Activated naive CD8-positive, alpha-beta T cell treated with anti-CD3 and anti-CD28 coated beads, Interleukin-2, amount 10 ng/mL, durations not matched to agents 7 days and 5 days (primary cell): Measurements from ENCODE around the gene EMC9. TPM values are rescaled to one million over a fixed set of nuclear protein-coding genes. Genes with fewer than 3 reads are reported as not detected.

Experiments
- ATAC-seq: fragments of 150-1000 bp; cut with Tn5 transposase; one replicate; pipeline ENCODE4 v1.10.0; 2021; ENCODE audit warnings: low read depth, moderate library complexity
- POLR2A ChIA-PET: fragments of 350-600 bp; sonication (Branson Sonifier 250); formaldehyde crosslinking; loops from one replicate; lab custom pipeline; 2021; ENCODE audit warnings: antibody characterized with exemption; lab: Charles Lee
- DNase-seq: peaks from one replicate; pipeline ENCODE4 v3.0.0; 2021
- H3K27ac Mint-ChIP-seq: one replicate; pipeline ENCODE4 v1.8.0; 2022; ENCODE audit warnings: mild to moderate bottlenecking, mixed read lengths
- H3K27me3 Mint-ChIP-seq: one replicate; pipeline ENCODE4 v1.8.0; 2022; ENCODE audit warnings: mild to moderate bottlenecking, moderate library complexity, mixed read lengths
- H3K36me3 Mint-ChIP-seq: one replicate; pipeline ENCODE4 v1.8.0; 2021; ENCODE audit warnings: mild to moderate bottlenecking, mixed read lengths
- H3K4me1 Mint-ChIP-seq: one replicate; pipeline ENCODE4 v1.8.0; 2021; ENCODE audit warnings: mixed read lengths
- H3K4me3 Mint-ChIP-seq: one replicate; pipeline ENCODE4 v1.8.0; 2022; ENCODE audit warnings: mild to moderate bottlenecking, moderate library complexity, mixed read lengths
- H3K9me3 Mint-ChIP-seq: one replicate; pipeline ENCODE4 v1.8.0; 2021; ENCODE audit warnings: mixed read lengths
- total RNA-seq, 2 experiments: library from RNA; stranded (reverse); gene quantifications; one replicate each; pipeline ENCODE4 v1.2.3, GENCODE V29; 2021

EMC9 gene
- total RNA-seq, 2 experiments from 2014 or later = 41.6 to 43.9 TPM

GRCh38 chr14:24151404-24152080 lies 10.2 kb upstream of the EMC9 start:
- ATAC-seq (no peak), DNase-seq (no peak)
- Mint-ChIP-seq H3K27me3 (no peaks in the 10 kb centered on the region), H3K36me3 (peaks cover 41% of the 10 kb centered on the region), H3K9me3 (no peaks in the 10 kb centered on the region), H3K4me1 (peaks cover 29% of the 10 kb centered on the region), H3K27ac (peak overlapping the region; percentile 56), H3K4me3 (no peak overlapping the region)
- POLR2A ChIA-PET = interaction anchor here (0.8 to 14.1 kb wide), 6 partner anchors 10 to 278 kb away, joined by 3 to 347 read pairs (median 3); partner anchors contain the start of genes CBLN3, DCAF11, EMC9 and IRF9

- Mint-ChIP-seq H3K4me1 (peaks cover 29% of the 10 kb centered on the region), H3K27me3 (no peaks in the 10 kb centered on the region), H3K27ac (no peak overlapping the region), H3K9me3 (no peaks in the 10 kb centered on the region), H3K4me3 (no peak overlapping the region), H3K36me3 (peaks cover 41% of the 10 kb centered on the region)
- DNase-seq = no peak
- no peak for ATAC-seq
- POLR2A ChIA-PET = interaction anchor here (0.7 to 14.1 kb wide), 7 partner anchors 10 to 279 kb away, joined by 3 to 347 read pairs (median 3); partner anchors contain the start of genes CBLN3, DCAF11, EMC9 and IRF9
Observed at GRCh38 chr14:24150993-24151392, 9.6 kb upstream of the EMC9 start.

- no peak for ATAC-seq
- H3K27me3 Mint-ChIP-seq = no peaks in the 10 kb centered on the region
- H3K27ac Mint-ChIP-seq = peak overlapping the region; percentile 75
- H3K36me3 Mint-ChIP-seq = peaks cover 38% of the 10 kb centered on the region
- no peak for DNase-seq
- peaks cover 32% of the 10 kb centered on the region for H3K4me1 Mint-ChIP-seq
- no peak overlapping the region for H3K4me3 Mint-ChIP-seq
- H3K9me3 Mint-ChIP-seq = no peaks in the 10 kb centered on the region
- POLR2A ChIA-PET = interaction anchor here (0.7 to 14.1 kb wide), 5 partner anchors 10 to 227 kb away, joined by 3 to 347 read pairs (median 6); partner anchors contain the start of genes DCAF11, EMC9, IRF9 and NRL
Observed at GRCh38 chr14:24150567-24150966, 9.2 kb upstream of the EMC9 start.

GRCh38 chr14:24150061-24150460 lies 8.7 kb upstream of the EMC9 start:
- H3K4me3 Mint-ChIP-seq = no peak overlapping the region
- POLR2A ChIA-PET = interaction anchor here (0.6 to 14.1 kb wide), 5 partner anchors 9 to 36 kb away, joined by 3 to 347 read pairs (median 6); partner anchors contain the start of genes DCAF11, EMC9, IRF9 and NRL
- ATAC-seq (no peak), DNase-seq (no peak)
- H3K27me3 Mint-ChIP-seq = no peaks in the 10 kb centered on the region
- H3K36me3 Mint-ChIP-seq = peaks cover 39% of the 10 kb centered on the region
- H3K4me1 Mint-ChIP-seq = peaks cover 37% of the 10 kb centered on the region
- H3K27ac Mint-ChIP-seq = no peak overlapping the region
- H3K9me3 Mint-ChIP-seq = no peaks in the 10 kb centered on the region

GRCh38 chr14:24149302-24149969 lies 8.0 kb upstream of the EMC9 start:
- ATAC-seq (no peak), DNase-seq (no peak)
- Mint-ChIP-seq H3K27me3 (no peaks in the 10 kb centered on the region), H3K27ac (peak overlapping the region; percentile 91), H3K9me3 (no peaks in the 10 kb centered on the region), H3K36me3 (peaks cover 36% of the 10 kb centered on the region), H3K4me1 (peaks cover 37% of the 10 kb centered on the region), H3K4me3 (peak overlapping the region; percentile 94)
- POLR2A ChIA-PET = interaction anchor here (0.6 to 14.1 kb wide), 8 partner anchors 9 to 54 kb away, joined by 3 to 347 read pairs (median 24); partner anchors contain the start of genes DCAF11, EMC9, IRF9 and NRL

GRCh38 chr14:24147761-24148428 lies 6.5 kb upstream of the EMC9 start:
- POLR2A ChIA-PET = interaction anchor here (0.9 to 14.1 kb wide), 15 partner anchors 9 to 123 kb away, joined by 3 to 347 read pairs (median 11); partner anchors contain the start of genes DCAF11, IPO4, IRF9 and MDP1
- DNase-seq = no peak
- H3K4me1 Mint-ChIP-seq = peaks cover 51% of the 10 kb centered on the region

GRCh38 chr14:24146978-24147760 lies 5.8 kb upstream of the EMC9 start, which contains the start of gene RNF31:
Gene RNF31 (plus strand): TSS chr14:24147498. CDS start chr14:24147699, 201 bp downstream.
- no peaks in the 10 kb centered on the region for H3K9me3 Mint-ChIP-seq
- H3K27me3 Mint-ChIP-seq = no peaks in the 10 kb centered on the region
- H3K4me1 Mint-ChIP-seq = peaks cover 54% of the 10 kb centered on the region
- peaks cover 44% of the 10 kb centered on the region for H3K36me3 Mint-ChIP-seq
- peak within 1 kb of the TSS; percentile 96 for H3K27ac Mint-ChIP-seq
- peak; percentile 95 for DNase-seq
- POLR2A ChIA-PET = interaction anchor here (0.8 to 14.1 kb wide), 24 partner anchors 9 to 283 kb away, joined by 3 to 347 read pairs (median 8); partner anchors contain the start of genes CBLN3, CHMP4A, DCAF11 and IPO4
- ATAC-seq = peak; percentile 82
- peak within 1 kb of the TSS; percentile 94 for H3K4me3 Mint-ChIP-seq

More at GRCh38 chr14:24147761-24148428, 6.5 kb upstream of the EMC9 start:
- Mint-ChIP-seq H3K4me3 (peak overlapping the region; percentile 94), H3K36me3 (peaks cover 44% of the 10 kb centered on the region), H3K27ac (peak overlapping the region; percentile 91), H3K9me3 (no peaks in the 10 kb centered on the region), H3K27me3 (no peaks in the 10 kb centered on the region)
- ATAC-seq = no peak

- peak; percentile 90 for DNase-seq
- ATAC-seq = peak; percentile 69
- Mint-ChIP-seq H3K27me3 (no peaks in the 10 kb centered on the region), H3K4me3 (peak within 1 kb of the TSS; percentile 94), H3K36me3 (peaks cover 42% of the 10 kb centered on the region), H3K4me1 (peaks cover 56% of the 10 kb centered on the region), H3K9me3 (no peaks in the 10 kb centered on the region), H3K27ac (peak within 1 kb of the TSS; percentile 96)
- POLR2A ChIA-PET = interaction anchor here (0.8 to 14.1 kb wide), 21 partner anchors 10 to 283 kb away, joined by 3 to 347 read pairs (median 10); partner anchors contain the start of genes CBLN3, CHMP4A, DCAF11 and IPO4
Observed at GRCh38 chr14:24146453-24146977, 5.1 kb upstream of the EMC9 start, which contains the start of gene PSME2. Gene PSME2 (minus strand): TSS chr14:24146610. CDS start chr14:24146581, 29 bp downstream.

GRCh38 chr14:24145690-24146452 lies 4.5 kb upstream of the EMC9 start:
- POLR2A ChIA-PET = interaction anchor here (0.5 to 14.1 kb wide), 16 partner anchors 9 to 284 kb away, joined by 3 to 347 read pairs (median 10); partner anchors contain the start of genes CBLN3, CHMP4A, DCAF11 and IRF9
- Mint-ChIP-seq H3K4me3 (peak overlapping the region; percentile 94), H3K36me3 (peaks cover 40% of the 10 kb centered on the region), H3K27ac (peak overlapping the region; percentile 96), H3K27me3 (no peaks in the 10 kb centered on the region), H3K9me3 (no peaks in the 10 kb centered on the region), H3K4me1 (peaks cover 56% of the 10 kb centered on the region)
- ATAC-seq (no peak), DNase-seq (no peak)

- ATAC-seq (no peak), DNase-seq (no peak)
- peaks cover 53% of the 10 kb centered on the region for H3K4me1 Mint-ChIP-seq
- POLR2A ChIA-PET = interaction anchor here (2.3 to 14.1 kb wide), 10 partner anchors 8 to 97 kb away, joined by 9 to 347 read pairs (median 21); partner anchors contain the start of genes DCAF11, IRF9, NRL and PCK2
- H3K4me3 Mint-ChIP-seq = peak overlapping the region; percentile 94
- peak overlapping the region; percentile 96 for H3K27ac Mint-ChIP-seq
- H3K36me3 Mint-ChIP-seq = peaks cover 40% of the 10 kb centered on the region
- H3K27me3 Mint-ChIP-seq = no peaks in the 10 kb centered on the region
- H3K9me3 Mint-ChIP-seq = no peaks in the 10 kb centered on the region
Observed at GRCh38 chr14:24145219-24145618, 3.8 kb upstream of the EMC9 start.

- DNase-seq (no peak), ATAC-seq (no peak)
- POLR2A ChIA-PET = interaction anchor here (1.0 to 14.1 kb wide), 4 partner anchors 8 to 21 kb away, joined by 4 to 347 read pairs (median 18); partner anchors contain the start of genes IRF9 and PSME1
- Mint-ChIP-seq H3K27me3 (no peaks in the 10 kb centered on the region), H3K36me3 (peaks cover 41% of the 10 kb centered on the region), H3K4me3 (peak overlapping the region; percentile 56), H3K27ac (peak overlapping the region; percentile 44), H3K9me3 (no peaks in the 10 kb centered on the region), H3K4me1 (peaks cover 51% of the 10 kb centered on the region)
Observed at GRCh38 chr14:24144451-24144850, 3.1 kb upstream of the EMC9 start.
